GM10248 (cell line): ENCODE results near the gene PLXNA2.

Source experiments
- CTCF ChIA-PET: fragments of 300-600 bp; sonication (Branson Sonifier 250); formaldehyde crosslinking; extraction: SDS; loops from one replicate; lab custom pipeline; 2021; ENCODE audit warnings: antibody characterized with exemption; lab: Yijun Ruan, JAX
- POLR2A ChIA-PET: fragments of 350-650 bp; sonication (Branson Sonifier 250); formaldehyde crosslinking; extraction: SDS; loops from one replicate; lab custom pipeline; 2020; ENCODE audit warnings: antibody characterized with exemption; lab: Yijun Ruan, JAX
- DNase-seq: peaks from one replicate; pipeline ENCODE4 v3.0.0; 2012; ENCODE audit errors: extremely low spot score
- TF ChIP-seq, protein P1 (sequence below): IDR thresholded peaks from 2 replicates; pipeline ENCODE4 v1.5.1; 2012; ENCODE audit warnings: mild to moderate bottlenecking, low read depth; ENCODE audit errors: extremely low read depth, missing control alignments, control extremely low read depth

PLXNA2 gene

DNA sequence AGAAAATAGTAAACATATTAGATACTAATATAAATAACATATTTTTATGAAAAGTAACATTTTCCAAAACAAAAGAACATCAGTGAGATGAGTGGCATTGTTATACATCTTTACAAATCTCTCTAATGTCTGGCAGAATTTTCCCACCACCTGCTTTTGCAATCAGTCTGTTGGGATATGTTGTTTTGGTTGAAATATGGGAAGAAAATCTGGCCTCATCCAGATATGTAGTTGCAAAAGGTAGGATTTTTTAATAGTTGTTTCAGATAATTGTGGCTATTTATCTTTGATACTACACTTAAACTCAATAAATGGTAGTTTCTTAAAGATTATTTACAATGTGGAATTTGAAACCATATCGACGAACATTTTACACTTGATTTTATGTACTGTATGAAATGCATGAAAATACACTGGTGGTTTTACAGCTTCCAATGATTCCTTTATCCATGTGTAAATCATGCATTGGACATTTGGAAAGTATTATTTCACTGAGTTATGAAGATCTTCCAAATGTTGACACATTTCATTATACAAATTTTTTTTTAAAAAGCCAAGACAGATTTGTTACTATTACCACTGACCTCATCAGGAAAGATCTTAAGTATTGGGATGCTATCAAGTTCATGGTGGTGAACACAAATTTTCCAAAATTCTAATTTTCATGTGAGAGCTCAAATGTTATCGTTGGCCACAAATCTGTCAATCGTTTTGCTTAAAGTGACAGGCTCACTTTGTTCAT, 259.2 kb downstream of the PLXNA2 start:
- ChIA-PET CTCF (interaction anchor here (0.7 to 2.5 kb wide), 5 partner anchors 11 to 116 kb away, joined by 3 to 9 read pairs (median 3); no protein-coding TSS in a partner anchor), POLR2A (no interaction called here)

DNA sequence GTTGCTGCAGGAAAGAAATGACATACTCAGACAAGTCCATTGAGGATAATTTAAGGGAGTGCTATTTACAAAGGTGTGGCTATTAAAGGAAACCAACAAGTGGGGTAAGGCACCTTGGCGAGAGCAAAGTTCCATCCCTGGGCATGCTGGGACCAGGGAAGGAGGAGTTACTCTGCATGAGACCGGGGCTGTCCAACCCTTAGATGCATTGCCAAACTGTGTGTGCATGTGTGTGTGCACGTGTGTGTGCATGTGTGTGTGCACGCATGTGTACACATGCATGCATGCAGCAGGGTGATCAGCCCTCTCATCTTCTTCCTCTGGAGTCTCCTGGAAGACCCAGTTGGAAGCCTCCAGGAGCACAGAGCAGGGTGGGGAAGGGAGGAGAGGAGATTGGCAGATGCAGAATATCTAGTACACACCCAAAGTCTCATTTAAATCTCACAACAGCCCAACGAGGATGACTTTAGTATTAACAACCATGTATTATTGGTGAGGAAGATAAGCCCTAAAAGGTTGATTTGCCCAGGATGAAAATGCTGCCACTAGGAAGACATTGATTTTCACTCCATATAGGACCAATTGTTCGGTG, 261.0 kb downstream of the PLXNA2 start:
- POLR2A ChIA-PET: no interaction called here
- no peak for DNase-seq
- CTCF ChIA-PET: interaction anchor here (0.9 to 1.1 kb wide), 2 partner anchors 13 to 15 kb away, joined by 3 to 6 read pairs; no protein-coding TSS in a partner anchor
- TF ChIP-seq, protein P1, sequence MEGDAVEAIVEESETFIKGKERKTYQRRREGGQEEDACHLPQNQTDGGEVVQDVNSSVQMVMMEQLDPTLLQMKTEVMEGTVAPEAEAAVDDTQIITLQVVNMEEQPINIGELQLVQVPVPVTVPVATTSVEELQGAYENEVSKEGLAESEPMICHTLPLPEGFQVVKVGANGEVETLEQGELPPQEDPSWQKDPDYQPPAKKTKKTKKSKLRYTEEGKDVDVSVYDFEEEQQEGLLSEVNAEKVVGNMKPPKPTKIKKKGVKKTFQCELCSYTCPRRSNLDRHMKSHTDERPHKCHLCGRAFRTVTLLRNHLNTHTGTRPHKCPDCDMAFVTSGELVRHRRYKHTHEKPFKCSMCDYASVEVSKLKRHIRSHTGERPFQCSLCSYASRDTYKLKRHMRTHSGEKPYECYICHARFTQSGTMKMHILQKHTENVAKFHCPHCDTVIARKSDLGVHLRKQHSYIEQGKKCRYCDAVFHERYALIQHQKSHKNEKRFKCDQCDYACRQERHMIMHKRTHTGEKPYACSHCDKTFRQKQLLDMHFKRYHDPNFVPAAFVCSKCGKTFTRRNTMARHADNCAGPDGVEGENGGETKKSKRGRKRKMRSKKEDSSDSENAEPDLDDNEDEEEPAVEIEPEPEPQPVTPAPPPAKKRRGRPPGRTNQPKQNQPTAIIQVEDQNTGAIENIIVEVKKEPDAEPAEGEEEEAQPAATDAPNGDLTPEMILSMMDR: no peak

More for the DNA sequence above, 259.2 kb downstream of the PLXNA2 start:
- TF ChIP-seq, protein P1: no peak
- no peak for DNase-seq

DNA sequence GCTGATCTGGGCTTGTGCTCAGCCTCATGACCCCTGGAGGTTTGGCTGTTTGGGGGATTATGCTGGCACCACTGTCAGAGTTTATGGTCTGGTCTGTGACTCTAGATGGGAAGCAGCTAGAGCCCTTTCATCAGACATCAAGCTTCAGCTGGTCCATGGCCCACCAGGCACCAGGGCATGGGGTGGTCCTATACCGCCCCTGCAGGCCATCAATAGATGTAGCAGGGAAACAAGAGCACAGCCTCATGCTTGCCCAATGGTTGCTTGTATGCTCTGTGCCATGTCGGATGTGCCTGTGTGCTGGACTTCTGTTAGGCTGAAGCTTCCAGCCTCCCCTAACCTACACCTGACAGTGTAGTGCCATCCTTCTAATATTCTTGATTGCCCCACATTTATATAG, 262.2 kb downstream of the PLXNA2 start:
- CTCF ChIA-PET: interaction anchor here (0.7 to 3.1 kb wide), 14 partner anchors 10 to 263 kb away, joined by 3 to 15 read pairs (median 6); no protein-coding TSS in a partner anchor
- peak; percentile 36 for DNase-seq
- POLR2A ChIA-PET: no interaction called here
- TF ChIP-seq, protein P1: peak; percentile 52

DNA sequence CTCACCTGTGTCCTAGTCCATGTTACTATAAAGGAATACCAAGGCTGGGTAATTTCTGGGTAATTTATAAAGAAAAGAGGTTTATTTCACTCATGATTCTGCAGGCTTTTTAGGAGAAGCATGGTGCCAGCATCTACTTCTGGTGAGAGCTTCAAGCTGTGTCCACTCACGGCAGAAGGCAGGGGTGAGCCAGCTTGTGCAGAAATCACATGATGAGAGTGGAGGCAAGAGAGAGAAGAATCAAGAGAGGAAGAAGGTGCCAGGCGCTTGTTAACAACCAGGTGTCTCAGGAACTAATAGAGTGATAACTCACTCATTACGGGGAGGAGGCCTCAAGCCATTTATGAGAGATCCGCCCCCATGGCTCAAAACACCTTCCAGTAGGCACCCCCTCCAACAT, 265.7 kb downstream of the PLXNA2 start:
- TF ChIP-seq, protein P1: no peak
- ChIA-PET POLR2A (no interaction called here), CTCF (interaction anchor here (1.7 kb wide), 1 partner anchor 15 kb away, joined by 6 read pairs; no protein-coding TSS in a partner anchor)
- no peak for DNase-seq

DNA sequence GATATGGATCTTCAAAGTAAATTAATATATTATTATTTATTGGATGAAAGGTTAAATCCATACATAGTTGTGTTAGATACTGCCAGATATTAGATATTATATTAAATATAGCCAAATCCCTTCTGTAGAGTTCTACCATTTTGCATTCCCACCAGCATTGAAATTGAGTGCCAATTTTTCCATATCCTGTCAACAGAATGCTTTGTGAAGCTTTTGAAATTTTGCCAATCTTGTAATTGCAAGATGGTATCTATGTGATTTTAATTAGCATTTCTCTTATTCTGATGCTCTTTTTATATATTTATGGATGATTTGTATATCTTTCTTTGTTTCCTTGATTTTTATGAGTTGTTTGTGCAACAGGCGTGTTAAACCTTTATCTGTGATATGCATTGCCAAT, 266.3 kb downstream of the PLXNA2 start:
- CTCF ChIA-PET: interaction anchor here (0.7 to 1.7 kb wide), 2 partner anchors 15 to 148 kb away, joined by 3 to 6 read pairs; no protein-coding TSS in a partner anchor
- TF ChIP-seq, protein P1: no peak
- DNase-seq: no peak
- POLR2A ChIA-PET: no interaction called here

DNA sequence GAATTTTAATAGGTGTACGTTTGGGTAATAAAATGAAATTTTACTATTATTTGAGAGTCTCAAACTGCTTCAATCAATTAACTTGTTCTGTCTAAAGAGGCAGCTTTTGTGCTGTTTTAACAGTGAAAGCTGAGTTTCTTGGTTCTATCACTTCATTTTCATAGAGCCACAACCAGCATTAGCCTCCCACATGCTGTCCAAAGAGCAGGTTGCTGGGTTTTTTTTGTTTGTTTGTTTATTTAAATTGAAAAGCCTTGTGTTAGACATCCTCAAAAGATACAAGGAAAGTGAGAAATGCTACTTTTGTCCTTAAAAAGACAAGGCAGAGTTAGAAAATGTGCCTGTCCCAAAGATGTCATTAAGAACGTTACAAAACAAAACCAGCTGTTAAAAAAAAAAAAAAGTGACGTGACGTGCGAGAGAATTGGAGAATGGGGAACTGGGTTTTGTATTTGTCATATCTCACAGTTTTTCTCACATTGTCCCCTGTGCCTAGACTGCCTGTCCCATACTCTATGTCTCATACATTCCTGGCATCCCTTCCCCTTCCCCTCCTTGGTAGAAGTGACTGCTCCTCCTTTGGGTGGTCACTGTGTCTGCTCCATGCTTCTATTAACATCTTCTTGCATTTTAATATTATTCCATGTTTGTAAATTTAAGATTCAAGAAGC, 270.2 kb downstream of the PLXNA2 start:
- CTCF ChIA-PET: interaction anchor here (1.0 to 7.7 kb wide), 11 partner anchors 10 to 105 kb away, joined by 3 to 78 read pairs (median 6); no protein-coding TSS in a partner anchor
- TF ChIP-seq, protein P1: no peak
- peak; percentile 27 for DNase-seq
- POLR2A ChIA-PET: interaction anchor here (0.6 kb wide), 1 partner anchor 1815 kb away, joined by 3 read pairs; no protein-coding TSS in a partner anchor
